ENCODE measurements around the gene AFF1.

DNA sequence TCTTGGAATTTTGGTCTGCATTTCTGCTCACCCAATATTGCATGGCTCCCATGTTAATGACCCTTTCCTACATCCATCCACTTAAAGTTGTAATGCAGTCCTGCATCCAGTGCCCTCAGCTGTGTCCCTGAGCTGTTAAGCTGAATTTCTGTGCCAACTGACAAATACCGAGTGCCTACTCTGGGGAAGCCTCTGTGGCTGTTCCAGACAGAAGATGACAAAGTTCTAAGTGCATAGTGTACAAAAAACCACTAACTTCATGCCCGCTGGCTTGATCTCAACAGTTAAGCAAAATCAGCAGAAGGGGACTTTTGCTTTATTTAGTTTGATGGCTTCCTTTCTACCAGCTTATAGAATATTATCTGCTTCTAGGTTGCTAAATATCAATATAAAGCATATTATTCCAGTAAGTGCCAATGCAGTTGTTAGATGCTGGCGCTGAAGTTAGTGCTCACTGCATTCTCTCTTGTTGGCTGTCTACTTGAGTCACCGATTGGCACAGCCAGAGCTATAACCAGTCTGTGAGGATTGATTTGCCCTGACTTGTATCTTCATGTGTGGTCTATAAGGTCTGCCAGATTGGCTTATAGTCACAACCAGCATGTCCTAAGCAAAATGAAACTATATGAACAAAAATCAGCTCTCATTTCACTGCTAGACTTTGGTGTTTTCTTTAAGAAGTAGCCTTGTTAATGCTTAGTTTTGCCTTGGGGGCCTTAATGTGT is 186.7 kb downstream of the AFF1 start:
- TF ChIP-seq SMAD3 (CRISPR knock-in tag; IDR thresholded peaks at IDR 0.05; ENCODE audit: borderline replicate concordance) (no peak), ZNF423 (CRISPR knock-in tag; IDR thresholded peaks at IDR 0.05) (no peak), NR2C2 (CRISPR knock-in tag; IDR thresholded peaks at IDR 0.05) (no peak), NFATC4 (CRISPR knock-in tag; IDR thresholded peaks at IDR 0.05) (no peak)
- TF ChIP-seq, protein P1, sequence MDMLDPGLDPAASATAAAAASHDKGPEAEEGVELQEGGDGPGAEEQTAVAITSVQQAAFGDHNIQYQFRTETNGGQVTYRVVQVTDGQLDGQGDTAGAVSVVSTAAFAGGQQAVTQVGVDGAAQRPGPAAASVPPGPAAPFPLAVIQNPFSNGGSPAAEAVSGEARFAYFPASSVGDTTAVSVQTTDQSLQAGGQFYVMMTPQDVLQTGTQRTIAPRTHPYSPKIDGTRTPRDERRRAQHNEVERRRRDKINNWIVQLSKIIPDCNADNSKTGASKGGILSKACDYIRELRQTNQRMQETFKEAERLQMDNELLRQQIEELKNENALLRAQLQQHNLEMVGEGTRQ (CRISPR knock-in tag; IDR thresholded peaks at IDR 0.05): no peak
- TF ChIP-seq, protein P2, sequence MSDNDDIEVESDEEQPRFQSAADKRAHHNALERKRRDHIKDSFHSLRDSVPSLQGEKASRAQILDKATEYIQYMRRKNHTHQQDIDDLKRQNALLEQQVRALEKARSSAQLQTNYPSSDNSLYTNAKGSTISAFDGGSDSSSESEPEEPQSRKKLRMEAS (CRISPR knock-in tag; IDR thresholded peaks at IDR 0.05): no peak
- TF ChIP-seq, protein P3, sequence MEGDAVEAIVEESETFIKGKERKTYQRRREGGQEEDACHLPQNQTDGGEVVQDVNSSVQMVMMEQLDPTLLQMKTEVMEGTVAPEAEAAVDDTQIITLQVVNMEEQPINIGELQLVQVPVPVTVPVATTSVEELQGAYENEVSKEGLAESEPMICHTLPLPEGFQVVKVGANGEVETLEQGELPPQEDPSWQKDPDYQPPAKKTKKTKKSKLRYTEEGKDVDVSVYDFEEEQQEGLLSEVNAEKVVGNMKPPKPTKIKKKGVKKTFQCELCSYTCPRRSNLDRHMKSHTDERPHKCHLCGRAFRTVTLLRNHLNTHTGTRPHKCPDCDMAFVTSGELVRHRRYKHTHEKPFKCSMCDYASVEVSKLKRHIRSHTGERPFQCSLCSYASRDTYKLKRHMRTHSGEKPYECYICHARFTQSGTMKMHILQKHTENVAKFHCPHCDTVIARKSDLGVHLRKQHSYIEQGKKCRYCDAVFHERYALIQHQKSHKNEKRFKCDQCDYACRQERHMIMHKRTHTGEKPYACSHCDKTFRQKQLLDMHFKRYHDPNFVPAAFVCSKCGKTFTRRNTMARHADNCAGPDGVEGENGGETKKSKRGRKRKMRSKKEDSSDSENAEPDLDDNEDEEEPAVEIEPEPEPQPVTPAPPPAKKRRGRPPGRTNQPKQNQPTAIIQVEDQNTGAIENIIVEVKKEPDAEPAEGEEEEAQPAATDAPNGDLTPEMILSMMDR (IDR thresholded peaks at IDR 0.05): no peak
- TF ChIP-seq, protein P4, sequence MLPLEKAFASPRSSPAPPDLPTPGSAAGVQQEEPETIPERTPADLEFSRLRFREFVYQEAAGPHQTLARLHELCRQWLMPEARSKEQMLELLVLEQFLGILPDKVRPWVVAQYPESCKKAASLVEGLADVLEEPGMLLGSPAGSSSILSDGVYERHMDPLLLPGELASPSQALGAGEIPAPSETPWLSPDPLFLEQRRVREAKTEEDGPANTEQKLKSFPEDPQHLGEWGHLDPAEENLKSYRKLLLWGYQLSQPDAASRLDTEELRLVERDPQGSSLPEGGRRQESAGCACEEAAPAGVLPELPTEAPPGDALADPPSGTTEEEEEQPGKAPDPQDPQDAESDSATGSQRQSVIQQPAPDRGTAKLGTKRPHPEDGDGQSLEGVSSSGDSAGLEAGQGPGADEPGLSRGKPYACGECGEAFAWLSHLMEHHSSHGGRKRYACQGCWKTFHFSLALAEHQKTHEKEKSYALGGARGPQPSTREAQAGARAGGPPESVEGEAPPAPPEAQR (CRISPR knock-in tag; IDR thresholded peaks at IDR 0.05): no peak

Measured in WTC11 (cell line).